SKM-1 treated with dmso at 0.1 percent for 144 hours (cell line): ENCODE results near the gene RALB.

Experiments used
- DNase-seq: peaks from one replicate; lab custom pipeline; 2025; ENCODE audit not compliant: unreplicated experiment; lab: John Stamatoyannopoulos, UW

RALB gene

GRCh38 chr2:120252225-120253020 lies at the start of gene RALB:
TSS of gene RALB (plus strand) at chr2:120252852. CDS start at chr2:120278665, 25,813 bp downstream.
- peak; percentile 97 for DNase-seq

- DNase-seq, result peak; percentile 69
Measured at GRCh38 chr2:120203251-120204021, 49.2 kb upstream of the RALB start.

GRCh38 chr2:120204022-120204405 lies 48.6 kb upstream of the RALB start:
- no peak for DNase-seq

GRCh38 chr2:120204417-120204816 lies 48.2 kb upstream of the RALB start:
- no peak for DNase-seq

GRCh38 chr2:120204945-120205670 lies 47.5 kb upstream of the RALB start:
- DNase-seq, result no peak

GRCh38 chr2:120206022-120206581 lies 46.5 kb upstream of the RALB start:
- no peak for DNase-seq

GRCh38 chr2:120208381-120209353 lies 44.0 kb upstream of the RALB start:
- DNase-seq, result no peak

- no peak for DNase-seq
Measured at GRCh38 chr2:120209427-120210269, 43.0 kb upstream of the RALB start.

- no peak for DNase-seq
Measured at GRCh38 chr2:120210270-120210693, 42.4 kb upstream of the RALB start.

GRCh38 chr2:120218181-120218580 lies 34.5 kb upstream of the RALB start:
- DNase-seq, result no peak

GRCh38 chr2:120219291-120219690 lies 33.4 kb upstream of the RALB start:
- no peak for DNase-seq

- no peak for DNase-seq
Measured at GRCh38 chr2:120219766-120220165, 32.9 kb upstream of the RALB start.

- no peak for DNase-seq
Measured at GRCh38 chr2:120220756-120221155, 31.9 kb upstream of the RALB start.

- no peak for DNase-seq
Measured at GRCh38 chr2:120221616-120222015, 31.0 kb upstream of the RALB start.

GRCh38 chr2:120222186-120223033 lies 30.2 kb upstream of the RALB start:
- DNase-seq, result no peak

- DNase-seq, result peak; percentile 65
Measured at GRCh38 chr2:120223034-120223912, 29.4 kb upstream of the RALB start, which contains the start of gene TMEM185B. TSS of gene TMEM185B (minus strand) at chr2:120223400. CDS start at chr2:120222976, 424 bp downstream.

- no peak for DNase-seq
Measured at GRCh38 chr2:120224256-120224655, 28.4 kb upstream of the RALB start.
